Suppressor macrophage (primary cell): ENCODE data around the gene MIGA1.
"Not testable (repeated sequence)": the region's sequence is repeated elsewhere in the genome, so short reads cannot be mapped to it uniquely, and the experiment has no call there.

Experiments used
- DNase-seq, 4 experiments: peaks; one replicate each; pipeline ENCODE4 v3.0.0-alpha.2; 2020 to 2022

Gene MIGA1

GRCh38 chr1:77797991-77798390, 18.5 kb downstream of the MIGA1 start:
- no peak for DNase-seq

GRCh38 chr1:77802026-77802425, 22.6 kb downstream of the MIGA1 start:
- DNase-seq, result no peak

- no peak for DNase-seq
Measured at GRCh38 chr1:77803371-77803770, 23.9 kb downstream of the MIGA1 start.

GRCh38 chr1:77809787-77810462, 30.5 kb downstream of the MIGA1 start:
- DNase-seq, result not testable (repeated sequence)

GRCh38 chr1:77811589-77811988, 32.1 kb downstream of the MIGA1 start:
- not testable (repeated sequence) for DNase-seq

GRCh38 chr1:77817368-77818209, 38.1 kb downstream of the MIGA1 start:
- no peak for DNase-seq

- no peak for DNase-seq
Measured at GRCh38 chr1:77820121-77820520, 40.7 kb downstream of the MIGA1 start.

- no peak for DNase-seq
Measured at GRCh38 chr1:77824079-77824478, 44.6 kb downstream of the MIGA1 start.

GRCh38 chr1:77824694-77825093, 45.2 kb downstream of the MIGA1 start:
- no peak for DNase-seq

- DNase-seq, result peak; percentile 46 to 80 (median 68)
Measured at GRCh38 chr1:77825131-77825709, 45.8 kb downstream of the MIGA1 start.

- DNase-seq, result not testable (repeated sequence)
Measured at GRCh38 chr1:77826851-77827250, 47.4 kb downstream of the MIGA1 start.

GRCh38 chr1:77828098-77828497, 48.6 kb downstream of the MIGA1 start:
- no peak for DNase-seq

- DNase-seq, result no peak
Measured at GRCh38 chr1:77829851-77830250, 50.4 kb downstream of the MIGA1 start.

- DNase-seq, result no peak
Measured at GRCh38 chr1:77830946-77831345, 51.5 kb downstream of the MIGA1 start.

- DNase-seq, result no peak
Measured at GRCh38 chr1:77831566-77831965, 52.1 kb downstream of the MIGA1 start.

- no peak for DNase-seq
Measured at GRCh38 chr1:77831976-77832711, 52.7 kb downstream of the MIGA1 start.

- no peak for DNase-seq
Measured at GRCh38 chr1:77832901-77833300, 53.5 kb downstream of the MIGA1 start.

GRCh38 chr1:77833521-77834100, 54.2 kb downstream of the MIGA1 start:
- no peak for DNase-seq

GRCh38 chr1:77834771-77835334, 55.4 kb downstream of the MIGA1 start:
- DNase-seq, result no peak

- no peak for DNase-seq
Measured at GRCh38 chr1:77841574-77841973, 62.1 kb downstream of the MIGA1 start.

GRCh38 chr1:77845951-77846350, 66.5 kb downstream of the MIGA1 start:
- no peak for DNase-seq

GRCh38 chr1:77846966-77847365, 67.5 kb downstream of the MIGA1 start:
- no peak for DNase-seq
